Mesodermal cell (in vitro differentiated cells): Measurements from ENCODE around the gene RAB31.

Source experiments
- H3K27ac ChIP-seq: 2 replicates; pipeline ENCODE4 v1.7.0; 2013; ENCODE audit warnings: mild to moderate bottlenecking, low read depth, low read length, moderate library complexity; ENCODE audit not compliant: severe bottlenecking
- H3K36me3 ChIP-seq: 2 replicates; pipeline ENCODE4 v1.7.1; 2013; ENCODE audit warnings: mild to moderate bottlenecking, low read length, moderate library complexity; ENCODE audit not compliant: control insufficient read depth, insufficient read depth
- H3K4me1 ChIP-seq: one replicate; pipeline ENCODE4 v1.7.1; 2013; ENCODE audit warnings: mild to moderate bottlenecking, low read length; ENCODE audit not compliant: insufficient read depth, control insufficient read depth, poor library complexity, severe bottlenecking
- H3K4me3 ChIP-seq: 2 replicates; pipeline ENCODE4 v1.7.0; 2013; ENCODE audit warnings: low read length, control low read depth, mild to moderate bottlenecking; ENCODE audit not compliant: insufficient read depth, poor library complexity, severe bottlenecking; ENCODE audit errors: extremely low read depth
- H3K9me3 ChIP-seq: 2 replicates; pipeline ENCODE4 v1.7.1; 2013; ENCODE audit warnings: mild to moderate bottlenecking, low read length, moderate library complexity; ENCODE audit not compliant: control insufficient read depth
- WGBS, 2 experiments: methylation state at CpG; one replicate each; pipeline ENCODE4 v1.1.5; 2013; ENCODE audit warnings: missing lambda C conversion rate in 2 of 2; ENCODE audit not compliant: insufficient coverage in 2 of 2; 5-methylcytosine and 5-hydroxymethylcytosine counted together

Gene RAB31

GRCh38 chr18:9790261-9790660, 82.2 kb downstream of the RAB31 start:
- no peaks in the 10 kb centered on the region for H3K9me3 ChIP-seq
- WGBS, 2 experiments = 90 to 100% methylated on average over 2 of the region's 2 CpGs
- H3K36me3 ChIP-seq = peaks cover 66% of the 10 kb centered on the region
- H3K4me3 ChIP-seq = no peak overlapping the region
- H3K4me1 ChIP-seq = no peaks in the 10 kb centered on the region
- no peak overlapping the region for H3K27ac ChIP-seq

GRCh38 chr18:9791991-9792390, 83.9 kb downstream of the RAB31 start:
- Histone ChIP-seq H3K4me3 (no peak overlapping the region), H3K36me3 (peaks cover 60% of the 10 kb centered on the region), H3K4me1 (no peaks in the 10 kb centered on the region), H3K9me3 (no peaks in the 10 kb centered on the region), H3K27ac (no peak overlapping the region)
- WGBS, 2 experiments = 100% methylated on average over 2 of the region's 2 CpGs

GRCh38 chr18:9792565-9793245, 84.6 kb downstream of the RAB31 start:
- no peak overlapping the region for H3K27ac ChIP-seq
- WGBS, 2 experiments = 92 to 94% methylated on average over 2 to 3 of the region's 3 CpGs
- peaks cover 59% of the 10 kb centered on the region for H3K36me3 ChIP-seq
- H3K4me1 ChIP-seq = no peaks in the 10 kb centered on the region
- no peaks in the 10 kb centered on the region for H3K9me3 ChIP-seq
- H3K4me3 ChIP-seq = no peak overlapping the region

- Histone ChIP-seq H3K27ac (no peak overlapping the region), H3K36me3 (peaks cover 76% of the 10 kb centered on the region), H3K4me1 (no peaks in the 10 kb centered on the region), H3K4me3 (no peak overlapping the region), H3K9me3 (no peaks in the 10 kb centered on the region)
- WGBS, 2 experiments = 100% methylated on average over 1 to 2 of the region's 2 CpGs
These were observed 87.9 kb downstream of the RAB31 start for GRCh38 chr18:9796011-9796410.

GRCh38 chr18:9796935-9797549, 88.9 kb downstream of the RAB31 start:
- H3K4me3 ChIP-seq = no peak overlapping the region
- WGBS, 2 experiments = 85 to 87% methylated on average over 7 to 8 of the region's 9 CpGs
- H3K4me1 ChIP-seq = no peaks in the 10 kb centered on the region
- H3K9me3 ChIP-seq = no peaks in the 10 kb centered on the region
- H3K27ac ChIP-seq = no peak overlapping the region
- H3K36me3 ChIP-seq = peaks cover 74% of the 10 kb centered on the region

- no peak overlapping the region for H3K27ac ChIP-seq
- no peak overlapping the region for H3K4me3 ChIP-seq
These were observed 94.3 kb downstream of the RAB31 start for GRCh38 chr18:9802175-9803062.

GRCh38 chr18:9803063-9803697, 95.1 kb downstream of the RAB31 start:
- WGBS, 2 experiments = 70 to 78% methylated on average over 2 to 3 of the region's 6 CpGs
- no peak overlapping the region for H3K27ac ChIP-seq
- no peak overlapping the region for H3K4me3 ChIP-seq
- H3K9me3 ChIP-seq = no peaks in the 10 kb centered on the region
- H3K36me3 ChIP-seq = peaks cover 69% of the 10 kb centered on the region
- H3K4me1 ChIP-seq = peaks cover 18% of the 10 kb centered on the region

More at GRCh38 chr18:9802175-9803062, 94.3 kb downstream of the RAB31 start:
- 98 to 100% methylated on average over 4 of the region's 4 CpGs for WGBS, 2 experiments
- Histone ChIP-seq H3K9me3 (no peaks in the 10 kb centered on the region), H3K36me3 (peaks cover 74% of the 10 kb centered on the region), H3K4me1 (peaks cover 10% of the 10 kb centered on the region)

- no peaks in the 10 kb centered on the region for H3K9me3 ChIP-seq
- H3K36me3 ChIP-seq = peaks cover 63% of the 10 kb centered on the region
- 73 to 76% methylated on average over 12 to 14 of the region's 19 CpGs for WGBS, 2 experiments
- peaks cover 25% of the 10 kb centered on the region for H3K4me1 ChIP-seq
- H3K4me3 ChIP-seq = no peak overlapping the region
- H3K27ac ChIP-seq = no peak overlapping the region
These were observed 95.8 kb downstream of the RAB31 start for GRCh38 chr18:9803698-9804516.

- H3K27ac ChIP-seq = no peak overlapping the region
- 93 to 98% methylated on average over 3 to 4 of the region's 5 CpGs for WGBS, 2 experiments
- H3K4me3 ChIP-seq = no peak overlapping the region
- no peaks in the 10 kb centered on the region for H3K9me3 ChIP-seq
- H3K4me1 ChIP-seq = peaks cover 26% of the 10 kb centered on the region
- peaks cover 57% of the 10 kb centered on the region for H3K36me3 ChIP-seq
These were observed 96.5 kb downstream of the RAB31 start for GRCh38 chr18:9804517-9805104.
